Measurements from ENCODE around the gene STK24. TPM values are rescaled to one million over a fixed set of nuclear protein-coding genes. Genes with fewer than 3 reads are reported as not detected.

Gene STK24
- total RNA-seq, 2 experiments from 2014 or later: 60.4 to 88.7 TPM

DNA sequence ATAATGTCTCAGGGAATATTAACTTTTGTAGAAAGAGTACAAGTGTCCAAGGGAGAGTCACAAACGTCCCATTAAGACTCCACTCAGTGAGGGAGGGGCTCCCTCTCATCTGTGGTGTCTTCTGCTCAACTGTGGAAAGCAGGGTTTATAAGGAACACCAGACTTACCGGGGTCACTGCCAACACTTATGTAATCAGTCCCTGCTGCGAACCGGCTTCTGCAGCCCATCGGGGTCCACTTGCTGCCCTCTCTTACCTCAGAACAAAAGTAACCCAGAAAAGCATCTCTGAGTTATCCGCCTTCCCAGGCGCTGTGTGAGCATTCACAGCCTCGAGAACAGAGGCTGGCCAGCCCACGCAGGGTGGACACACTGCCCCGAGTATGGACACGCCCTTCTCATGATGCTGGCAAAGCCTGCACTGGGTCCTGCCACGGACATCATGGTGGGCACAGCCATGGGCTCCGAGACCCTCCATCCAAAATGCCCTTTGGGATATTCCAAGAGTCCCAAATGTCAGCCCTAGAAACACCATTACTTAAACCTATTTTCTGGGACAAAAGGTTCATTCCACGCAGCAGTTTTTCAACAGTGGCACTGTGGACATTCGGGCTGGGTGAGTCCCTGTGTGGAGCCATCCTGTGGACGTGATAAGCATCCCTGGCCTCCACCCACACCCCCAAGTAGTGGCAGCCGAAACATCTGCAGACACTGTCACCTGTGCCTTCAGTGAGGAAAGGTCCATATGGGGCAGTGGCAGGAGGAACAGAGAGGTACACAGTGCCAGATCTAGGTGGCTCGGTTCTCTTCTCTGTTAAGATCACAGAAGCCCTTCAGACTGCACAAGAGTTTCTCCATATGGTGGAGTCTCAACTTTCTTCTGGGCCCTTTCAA lies 63.9 kb downstream of the STK24 start:
- ChIA-PET CTCF (ENCODE audit: unreplicated experiment) (no interaction called here), POLR2A (no interaction called here)
- no peak overlapping the region for H3K27ac ChIP-seq (ENCODE audit: low read depth, low read length, poor library complexity, severe bottlenecking)
- H3K4me2 ChIP-seq (ENCODE audit: low read length): no peak overlapping the region
- peaks cover 18% of the 10 kb centered on the region; the same call in 1 of the 2 replicates for H4K20me1 ChIP-seq (ENCODE audit: insufficient read depth, low read length)
- H3K9me2 ChIP-seq (ENCODE audit: insufficient read depth, low read length): no peaks in the 10 kb centered on the region
- H3K4me1 ChIP-seq (ENCODE audit: insufficient read depth, low read length, poor library complexity, severe bottlenecking): no peaks in the 10 kb centered on the region
- BruUV-seq (replicated peaks): no TSS peak
- no peaks in the 10 kb centered on the region for H3K9me3 ChIP-seq (ENCODE audit: low read length)
- intact Hi-C loops (cut with micrococcal nuclease; ENCODE audit: unreplicated experiment): no loop called here
- H2AFZ ChIP-seq (ENCODE audit: low read length): no peak overlapping the region
- peaks cover 19% of the 10 kb centered on the region for H3K36me3 ChIP-seq (ENCODE audit: insufficient read depth, low read length)
- no peak for DNase-seq (ENCODE audit: low spot score)
- H3K4me3 ChIP-seq (ENCODE audit: low read depth, low read length, poor library complexity, severe bottlenecking): no peak overlapping the region
- peaks cover 32% of the 10 kb centered on the region; the same call in 1 of the 2 replicates for H3K79me2 ChIP-seq (ENCODE audit: insufficient read depth, low read depth, low read length)
- TF ChIP-seq, protein P1, sequence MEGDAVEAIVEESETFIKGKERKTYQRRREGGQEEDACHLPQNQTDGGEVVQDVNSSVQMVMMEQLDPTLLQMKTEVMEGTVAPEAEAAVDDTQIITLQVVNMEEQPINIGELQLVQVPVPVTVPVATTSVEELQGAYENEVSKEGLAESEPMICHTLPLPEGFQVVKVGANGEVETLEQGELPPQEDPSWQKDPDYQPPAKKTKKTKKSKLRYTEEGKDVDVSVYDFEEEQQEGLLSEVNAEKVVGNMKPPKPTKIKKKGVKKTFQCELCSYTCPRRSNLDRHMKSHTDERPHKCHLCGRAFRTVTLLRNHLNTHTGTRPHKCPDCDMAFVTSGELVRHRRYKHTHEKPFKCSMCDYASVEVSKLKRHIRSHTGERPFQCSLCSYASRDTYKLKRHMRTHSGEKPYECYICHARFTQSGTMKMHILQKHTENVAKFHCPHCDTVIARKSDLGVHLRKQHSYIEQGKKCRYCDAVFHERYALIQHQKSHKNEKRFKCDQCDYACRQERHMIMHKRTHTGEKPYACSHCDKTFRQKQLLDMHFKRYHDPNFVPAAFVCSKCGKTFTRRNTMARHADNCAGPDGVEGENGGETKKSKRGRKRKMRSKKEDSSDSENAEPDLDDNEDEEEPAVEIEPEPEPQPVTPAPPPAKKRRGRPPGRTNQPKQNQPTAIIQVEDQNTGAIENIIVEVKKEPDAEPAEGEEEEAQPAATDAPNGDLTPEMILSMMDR (conservative IDR thresholded peaks at IDR 0.05; ENCODE audit: low read length): no peak
- TF ChIP-seq EZH2phosphoT487 (IDR thresholded peaks at IDR 0.05; ENCODE audit: borderline replicate concordance, low read depth, low read length): no peak

DNA sequence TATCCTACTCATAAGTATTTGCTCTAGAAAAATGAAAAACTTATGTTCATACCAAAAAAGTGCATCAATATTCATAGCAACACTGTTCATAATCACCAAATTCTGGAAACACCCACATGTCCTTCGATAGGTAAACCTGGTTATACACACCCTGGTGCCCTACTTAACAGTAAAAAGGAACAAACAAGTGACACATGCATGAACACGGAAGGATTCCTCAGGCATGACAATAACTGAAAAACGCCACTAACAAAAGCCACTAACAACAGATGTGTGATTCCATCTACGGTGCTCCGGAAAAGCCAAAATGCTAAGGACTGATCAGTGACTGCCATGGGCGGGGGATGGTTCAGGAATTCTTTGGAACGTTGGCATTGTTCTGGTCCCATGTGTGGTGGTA lies 65.5 kb downstream of the STK24 start:
- H3K36me3 ChIP-seq (ENCODE audit: insufficient read depth, low read length): peaks cover 7% of the 10 kb centered on the region; the same call in 1 of the 2 replicates
- ChIA-PET CTCF (ENCODE audit: unreplicated experiment) (no interaction called here), POLR2A (no interaction called here)
- no peak overlapping the region for H2AFZ ChIP-seq (ENCODE audit: low read length)
- no peaks in the 10 kb centered on the region for H3K4me1 ChIP-seq (ENCODE audit: insufficient read depth, low read length, poor library complexity, severe bottlenecking)
- H3K9me2 ChIP-seq (ENCODE audit: insufficient read depth, low read length): no peaks in the 10 kb centered on the region
- H3K79me2 ChIP-seq (ENCODE audit: insufficient read depth, low read depth, low read length): peaks cover 48% of the 10 kb centered on the region
- TF ChIP-seq, protein P1 (conservative IDR thresholded peaks at IDR 0.05; ENCODE audit: low read length): no peak
- TF ChIP-seq EZH2phosphoT487 (IDR thresholded peaks at IDR 0.05; ENCODE audit: borderline replicate concordance, low read depth, low read length): no peak
- H3K4me2 ChIP-seq (ENCODE audit: low read length): no peak overlapping the region
- H4K20me1 ChIP-seq (ENCODE audit: insufficient read depth, low read length): peaks cover 18% of the 10 kb centered on the region; the same call in 1 of the 2 replicates
- no peak for DNase-seq (ENCODE audit: low spot score)
- intact Hi-C loops (cut with micrococcal nuclease; ENCODE audit: unreplicated experiment): no loop called here
- no peak overlapping the region for H3K27ac ChIP-seq (ENCODE audit: low read depth, low read length, poor library complexity, severe bottlenecking)
- no TSS peak for BruUV-seq (replicated peaks)
- H3K9me3 ChIP-seq (ENCODE audit: low read length): no peaks in the 10 kb centered on the region
- H3K4me3 ChIP-seq (ENCODE audit: low read depth, low read length, poor library complexity, severe bottlenecking): no peak overlapping the region

DNA sequence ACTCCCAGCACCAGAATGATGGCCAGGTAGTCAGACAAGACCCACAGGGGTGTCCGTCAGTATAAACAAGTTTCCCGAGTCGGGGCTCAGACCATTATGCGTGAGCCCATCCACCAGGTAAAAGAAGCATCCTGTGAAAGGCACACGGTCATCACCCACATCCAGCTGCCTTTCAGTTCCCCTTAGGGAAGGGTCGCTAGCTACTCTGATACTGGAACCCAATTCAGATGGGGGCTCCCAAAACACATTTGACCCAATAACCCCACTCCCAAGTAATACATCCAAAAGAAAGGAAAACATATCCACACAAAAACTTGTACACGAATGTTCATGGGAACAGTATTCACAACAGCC lies 66.8 kb downstream of the STK24 start:
- peaks cover 61% of the 10 kb centered on the region for H3K79me2 ChIP-seq (ENCODE audit: insufficient read depth, low read depth, low read length)
- H3K4me2 ChIP-seq (ENCODE audit: low read length): no peak overlapping the region
- ChIA-PET POLR2A (no interaction called here), CTCF (ENCODE audit: unreplicated experiment) (no interaction called here)
- H3K4me3 ChIP-seq (ENCODE audit: low read depth, low read length, poor library complexity, severe bottlenecking): no peak overlapping the region
- peaks cover 22% of the 10 kb centered on the region; the same call in 1 of the 2 replicates for H4K20me1 ChIP-seq (ENCODE audit: insufficient read depth, low read length)
- intact Hi-C loops (cut with micrococcal nuclease; ENCODE audit: unreplicated experiment): no loop called here
- TF ChIP-seq, protein P1 (conservative IDR thresholded peaks at IDR 0.05; ENCODE audit: low read length): no peak
- no peak for TF ChIP-seq EZH2phosphoT487 (IDR thresholded peaks at IDR 0.05; ENCODE audit: borderline replicate concordance, low read depth, low read length)
- no peaks in the 10 kb centered on the region; the same call in 1 of the 2 replicates for H3K36me3 ChIP-seq (ENCODE audit: insufficient read depth, low read length)
- BruUV-seq (replicated peaks): no TSS peak
- no peak for DNase-seq (ENCODE audit: low spot score)
- H3K9me2 ChIP-seq (ENCODE audit: insufficient read depth, low read length): no peaks in the 10 kb centered on the region
- no peak overlapping the region for H2AFZ ChIP-seq (ENCODE audit: low read length)
- no peak overlapping the region for H3K27ac ChIP-seq (ENCODE audit: low read depth, low read length, poor library complexity, severe bottlenecking)
- H3K9me3 ChIP-seq (ENCODE audit: low read length): no peaks in the 10 kb centered on the region
- no peaks in the 10 kb centered on the region for H3K4me1 ChIP-seq (ENCODE audit: insufficient read depth, low read length, poor library complexity, severe bottlenecking)

All from OCI-LY7 (cell line).